SK-N-MC (cell line): ENCODE results near the gene ZMYND12.

ENCODE experiments used
- DNase-seq: peaks from one replicate; pipeline ENCODE4 v3.0.0-alpha.2; 2011; ENCODE audit warnings: low read depth, low spot score
- H3K27ac ChIP-seq: fragments of 200-600 bp; sonication (generic); 2 replicates; pipeline ENCODE4 v1.5.1; 2016; ENCODE audit warnings: mixed run types
- H3K36me3 ChIP-seq: fragments of 200-600 bp; sonication (generic); 2 replicates; pipeline ENCODE4 v1.6.1; 2017; ENCODE audit warnings: antibody characterized with exemption, low read length, mixed read lengths; ENCODE audit not compliant: insufficient read depth
- H3K4me3 ChIP-seq: fragments of 200-600 bp; sonication (generic); 2 replicates; pipeline ENCODE4 v1.5.1; 2016
- H3K9ac ChIP-seq: fragments of 200-600 bp; sonication (generic); 2 replicates; pipeline ENCODE4 v1.8.0; 2017; ENCODE audit warnings: mixed run types, mixed read lengths; ENCODE audit not compliant: insufficient read length
- H3K9me3 ChIP-seq: fragments of 200-600 bp; sonication (generic); 2 replicates; pipeline ENCODE4 v1.6.1; 2017; ENCODE audit warnings: low read depth, mild to moderate bottlenecking, antibody characterized with exemption, low read length, moderate library complexity, mixed read lengths
- EZH2 ChIP-seq: fragments of 200-600 bp; sonication (generic); IDR thresholded peaks from one replicate; pipeline ENCODE4 v1.6.1; 2017; ENCODE audit warnings: antibody characterized with exemption
- FOXP2 ChIP-seq: optimal IDR thresholded peaks from 2 replicates; pipeline ENCODE3; 2011; ENCODE audit warnings: mild to moderate bottlenecking, moderate library complexity; ENCODE audit not compliant: insufficient read depth; ENCODE audit errors: extremely low read length, control extremely low read depth
- POLR2AphosphoS5 ChIP-seq: IDR thresholded peaks from 2 replicates; pipeline ENCODE4 v1.6.1; 2012; ENCODE audit warnings: mild to moderate bottlenecking, low read depth, low read length, borderline replicate concordance

ZMYND12 gene

GRCh38 chr1:42454403-42454802 lies 1.4 kb downstream of the ZMYND12 start:
- H3K9ac ChIP-seq = no peak overlapping the region
- DNase-seq = no peak
- H3K36me3 ChIP-seq = peaks cover 16% of the 10 kb centered on the region
- H3K27ac ChIP-seq = no peak overlapping the region
- H3K9me3 ChIP-seq = no peaks in the 10 kb centered on the region
- no peak overlapping the region for H3K4me3 ChIP-seq
- TF ChIP-seq FOXP2 (no peak), POLR2AphosphoS5 (no peak), EZH2 (no peak)

- DNase-seq = no peak
- H3K9me3 ChIP-seq = no peaks in the 10 kb centered on the region
- no peak for TF ChIP-seq POLR2AphosphoS5
- peaks cover 6% of the 10 kb centered on the region for H3K36me3 ChIP-seq
- H3K4me3 ChIP-seq = no peak overlapping the region
- no peak overlapping the region for H3K9ac ChIP-seq
- H3K27ac ChIP-seq = no peak overlapping the region
Measured at GRCh38 chr1:42453386-42453785, 2.4 kb downstream of the ZMYND12 start.

- Histone ChIP-seq H3K4me3 (no peak overlapping the region), H3K27ac (no peak overlapping the region), H3K9ac (no peak overlapping the region), H3K36me3 (no peaks in the 10 kb centered on the region), H3K9me3 (no peaks in the 10 kb centered on the region)
- no peak for TF ChIP-seq POLR2AphosphoS5
- TF ChIP-seq EZH2 = no peak
- no peak for TF ChIP-seq FOXP2
- no peak for DNase-seq
Measured at GRCh38 chr1:42450061-42450460, 5.8 kb downstream of the ZMYND12 start.

GRCh38 chr1:42449256-42449655 lies 6.6 kb downstream of the ZMYND12 start:
- no peak overlapping the region for H3K27ac ChIP-seq
- H3K4me3 ChIP-seq = no peak overlapping the region
- no peak overlapping the region for H3K9ac ChIP-seq
- no peaks in the 10 kb centered on the region for H3K36me3 ChIP-seq
- H3K9me3 ChIP-seq = no peaks in the 10 kb centered on the region
- no peak for DNase-seq
- TF ChIP-seq FOXP2 (no peak), POLR2AphosphoS5 (no peak), EZH2 (no peak)

- no peak for DNase-seq
- no peak for TF ChIP-seq EZH2
- no peak for TF ChIP-seq FOXP2
- TF ChIP-seq POLR2AphosphoS5 = no peak
- no peaks in the 10 kb centered on the region for H3K9me3 ChIP-seq
- H3K9ac ChIP-seq = no peak overlapping the region
- no peak overlapping the region for H3K27ac ChIP-seq
- no peak overlapping the region for H3K4me3 ChIP-seq
- H3K36me3 ChIP-seq = no peaks in the 10 kb centered on the region
Measured at GRCh38 chr1:42442662-42443061, 13.2 kb downstream of the ZMYND12 start.

GRCh38 chr1:42439940-42440339 lies 15.9 kb downstream of the ZMYND12 start:
- no peak overlapping the region for H3K9ac ChIP-seq
- TF ChIP-seq FOXP2 = no peak
- no peak for TF ChIP-seq EZH2
- TF ChIP-seq POLR2AphosphoS5 = no peak
- DNase-seq = no peak
- no peak overlapping the region for H3K27ac ChIP-seq
- no peak overlapping the region for H3K4me3 ChIP-seq
- H3K9me3 ChIP-seq = no peaks in the 10 kb centered on the region
- H3K36me3 ChIP-seq = no peaks in the 10 kb centered on the region

- no peak for TF ChIP-seq FOXP2
- TF ChIP-seq EZH2 = no peak
- no peak for TF ChIP-seq POLR2AphosphoS5
- H3K9ac ChIP-seq = no peak overlapping the region
- no peak overlapping the region for H3K4me3 ChIP-seq
- no peak overlapping the region for H3K27ac ChIP-seq
- no peaks in the 10 kb centered on the region for H3K9me3 ChIP-seq
- no peak for DNase-seq
- no peaks in the 10 kb centered on the region for H3K36me3 ChIP-seq
Measured at GRCh38 chr1:42434340-42434739, 21.5 kb downstream of the ZMYND12 start.

- H3K36me3 ChIP-seq = no peaks in the 10 kb centered on the region
- no peak for DNase-seq
- no peaks in the 10 kb centered on the region for H3K9me3 ChIP-seq
Measured at GRCh38 chr1:42433369-42433768, 22.5 kb downstream of the ZMYND12 start.

GRCh38 chr1:42432714-42433113 lies 23.1 kb downstream of the ZMYND12 start:
- no peak for DNase-seq
- H3K9me3 ChIP-seq = no peaks in the 10 kb centered on the region
- no peak overlapping the region for H3K4me3 ChIP-seq
- H3K9ac ChIP-seq = no peak overlapping the region
- no peak overlapping the region for H3K27ac ChIP-seq
- no peak for TF ChIP-seq POLR2AphosphoS5
- no peak for TF ChIP-seq FOXP2
- no peak for TF ChIP-seq EZH2
- H3K36me3 ChIP-seq = no peaks in the 10 kb centered on the region

More at GRCh38 chr1:42433369-42433768, 22.5 kb downstream of the ZMYND12 start:
- TF ChIP-seq POLR2AphosphoS5 (no peak), FOXP2 (no peak), EZH2 (no peak)
- Histone ChIP-seq H3K4me3 (no peak overlapping the region), H3K27ac (no peak overlapping the region), H3K9ac (no peak overlapping the region)

GRCh38 chr1:42431514-42431913 lies 24.3 kb downstream of the ZMYND12 start:
- Histone ChIP-seq H3K27ac (no peak overlapping the region), H3K9me3 (no peaks in the 10 kb centered on the region), H3K9ac (no peak overlapping the region), H3K36me3 (no peaks in the 10 kb centered on the region), H3K4me3 (no peak overlapping the region)
- no peak for TF ChIP-seq FOXP2
- no peak for TF ChIP-seq POLR2AphosphoS5
- TF ChIP-seq EZH2 = no peak
- no peak for DNase-seq
